ENCODE measurements around the gene GATA3.

- TF ChIP-seq CTCF (conservative IDR thresholded peaks at IDR 0.05; ENCODE audit: low read depth, low read length) (no peak), EZH2 (IDR thresholded peaks at IDR 0.05; ENCODE audit: borderline replicate concordance, low read depth, low read length, poor library complexity, severe bottlenecking) (no peak)
Observed at GRCh38 chr10:8069108-8069507, 14.6 kb downstream of the GATA3 start.
